Calu3 (cell line): Measurements from ENCODE around the gene MAMDC4. TPM values are rescaled to one million over a fixed set of nuclear protein-coding genes. Genes with fewer than 3 reads are reported as not detected.

ENCODE experiments used
- BruUV-seq: library from RNA; stranded (reverse); fragments of 400-500 nt; replicated peaks from 2 replicates; lab custom pipeline; 2021; lab: Mats Ljungman, UMichigan
- CTCF ChIA-PET: fragments of 300-600 bp; sonication (Branson Sonifier 250); formaldehyde crosslinking; loops from one replicate; lab custom pipeline; 2022; ENCODE audit warnings: antibody characterized with exemption; lab: Charles Lee
- DNase-seq: peaks from one replicate; pipeline ENCODE4 v3.0.0; 2022
- H3K27ac Mint-ChIP-seq: one replicate; pipeline ENCODE4 v1.8.0; 2022; ENCODE audit warnings: mixed read lengths; ENCODE audit not compliant: unreplicated experiment
- H3K27me3 Mint-ChIP-seq: one replicate; pipeline ENCODE4 v1.8.0; 2022; ENCODE audit warnings: mixed read lengths; ENCODE audit not compliant: unreplicated experiment
- H3K36me3 Mint-ChIP-seq: one replicate; pipeline ENCODE4 v1.8.0; 2022; ENCODE audit warnings: mild to moderate bottlenecking, moderate library complexity, mixed read lengths; ENCODE audit not compliant: insufficient read depth, unreplicated experiment
- H3K4me1 Mint-ChIP-seq: one replicate; pipeline ENCODE4 v1.8.0; 2022; ENCODE audit warnings: mild to moderate bottlenecking, low read depth, mixed read lengths; ENCODE audit not compliant: unreplicated experiment
- H3K4me3 Mint-ChIP-seq: one replicate; pipeline ENCODE4 v1.8.0; 2022; ENCODE audit warnings: mild to moderate bottlenecking, low read depth, moderate library complexity, mixed read lengths; ENCODE audit not compliant: unreplicated experiment
- H3K9me3 Mint-ChIP-seq: one replicate; pipeline ENCODE4 v1.8.0; 2022; ENCODE audit warnings: low read depth, mixed read lengths; ENCODE audit not compliant: unreplicated experiment
- intact Hi-C: fragments of 100-400 bp; cut with micrococcal nuclease; formaldehyde crosslinking; loops from one replicate; pipeline ENCODE4 v1.10.0; 2022; ENCODE audit not compliant: unreplicated experiment
- total RNA-seq: library from RNA; stranded (reverse); gene quantifications from 2 replicates; pipeline ENCODE4 v1.2.3, GENCODE V29; 2022
- TF ChIP-seq, protein P1 (sequence below): fragments of 200-600 bp; IDR thresholded peaks from one replicate; pipeline ENCODE4 v1.8.0; 2022; ENCODE audit warnings: antibody characterized with exemption; ENCODE audit not compliant: unreplicated experiment

MAMDC4 gene
- total RNA-seq, 1 experiment from 2014 or later: 3.6 TPM

DNA sequence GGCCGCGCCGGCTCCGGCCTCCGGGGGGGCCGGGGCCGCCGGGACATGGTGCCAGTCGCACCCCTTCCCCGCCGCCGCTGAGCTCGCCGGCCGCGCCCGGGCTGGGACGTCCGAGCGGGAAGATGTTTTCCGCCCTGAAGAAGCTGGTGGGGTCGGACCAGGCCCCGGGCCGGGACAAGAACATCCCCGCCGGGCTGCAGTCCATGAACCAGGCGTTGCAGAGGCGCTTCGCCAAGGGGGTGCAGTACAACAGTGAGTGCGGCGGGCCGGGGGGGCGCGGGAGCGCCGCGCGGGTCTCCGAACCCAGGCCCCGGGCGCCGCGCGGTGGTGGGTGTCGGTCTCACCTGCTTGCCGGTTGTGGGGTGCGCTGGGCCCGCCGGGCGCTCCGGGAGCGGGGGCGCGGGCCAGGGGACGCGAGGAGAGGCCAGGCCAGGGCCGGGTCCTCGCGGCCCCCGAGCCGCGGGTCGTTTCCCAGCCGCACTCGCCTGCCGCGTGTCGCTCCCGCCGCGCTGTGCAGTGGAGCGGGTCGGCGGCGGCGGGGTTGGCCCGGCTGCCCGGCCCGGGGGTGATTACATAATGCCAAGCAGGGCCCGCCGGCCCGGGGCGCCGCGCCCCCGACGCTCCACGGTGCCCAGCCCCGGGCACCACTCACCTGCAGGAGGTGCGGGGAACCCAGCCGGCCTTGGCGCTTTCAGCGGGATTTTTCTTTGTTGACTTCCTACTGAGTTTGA lies 43.9 kb upstream of the MAMDC4 start:
- peak; percentile 32 for DNase-seq
- CTCF ChIA-PET: no interaction called here
- TF ChIP-seq, protein P1, sequence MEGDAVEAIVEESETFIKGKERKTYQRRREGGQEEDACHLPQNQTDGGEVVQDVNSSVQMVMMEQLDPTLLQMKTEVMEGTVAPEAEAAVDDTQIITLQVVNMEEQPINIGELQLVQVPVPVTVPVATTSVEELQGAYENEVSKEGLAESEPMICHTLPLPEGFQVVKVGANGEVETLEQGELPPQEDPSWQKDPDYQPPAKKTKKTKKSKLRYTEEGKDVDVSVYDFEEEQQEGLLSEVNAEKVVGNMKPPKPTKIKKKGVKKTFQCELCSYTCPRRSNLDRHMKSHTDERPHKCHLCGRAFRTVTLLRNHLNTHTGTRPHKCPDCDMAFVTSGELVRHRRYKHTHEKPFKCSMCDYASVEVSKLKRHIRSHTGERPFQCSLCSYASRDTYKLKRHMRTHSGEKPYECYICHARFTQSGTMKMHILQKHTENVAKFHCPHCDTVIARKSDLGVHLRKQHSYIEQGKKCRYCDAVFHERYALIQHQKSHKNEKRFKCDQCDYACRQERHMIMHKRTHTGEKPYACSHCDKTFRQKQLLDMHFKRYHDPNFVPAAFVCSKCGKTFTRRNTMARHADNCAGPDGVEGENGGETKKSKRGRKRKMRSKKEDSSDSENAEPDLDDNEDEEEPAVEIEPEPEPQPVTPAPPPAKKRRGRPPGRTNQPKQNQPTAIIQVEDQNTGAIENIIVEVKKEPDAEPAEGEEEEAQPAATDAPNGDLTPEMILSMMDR: no peak
- H3K4me1 Mint-ChIP-seq: peaks cover 12% of the 10 kb centered on the region
- peak overlapping the region; percentile 80 for H3K4me3 Mint-ChIP-seq
- peak overlapping the region; percentile 35 for H3K27ac Mint-ChIP-seq
- H3K27me3 Mint-ChIP-seq: no peaks in the 10 kb centered on the region
- H3K36me3 Mint-ChIP-seq: peaks cover 36% of the 10 kb centered on the region
- no TSS peak for BruUV-seq
- intact Hi-C loops: no loop called here
- H3K9me3 Mint-ChIP-seq: no peaks in the 10 kb centered on the region

DNA sequence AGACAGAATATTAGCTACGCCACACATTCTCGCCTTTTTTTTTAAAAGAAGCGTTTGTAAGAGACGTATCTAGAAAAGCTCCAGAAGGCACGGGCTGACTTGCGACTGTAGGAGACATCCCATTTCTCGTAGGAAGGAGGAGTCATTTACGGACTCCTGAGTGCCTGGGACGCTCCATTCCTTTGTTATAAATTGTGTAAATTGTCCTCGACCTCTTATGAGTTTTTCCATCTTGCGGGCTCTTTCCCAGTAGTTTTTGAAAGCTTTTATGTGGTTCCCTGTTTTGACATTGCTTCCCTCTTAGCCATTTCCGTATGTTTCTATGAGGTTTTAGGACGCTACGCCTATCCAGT lies 43.4 kb upstream of the MAMDC4 start:
- Mint-ChIP-seq H3K27ac (peak overlapping the region; percentile 35), H3K36me3 (peaks cover 35% of the 10 kb centered on the region), H3K4me1 (peaks cover 12% of the 10 kb centered on the region), H3K9me3 (no peaks in the 10 kb centered on the region), H3K4me3 (peak overlapping the region; percentile 77), H3K27me3 (no peaks in the 10 kb centered on the region)
- DNase-seq: no peak
- no TSS peak for BruUV-seq
- CTCF ChIA-PET: interaction anchor here (0.8 kb wide), 1 partner anchor 9 kb away, joined by 3 read pairs; no protein-coding TSS in a partner anchor
- intact Hi-C loops: no loop called here
- TF ChIP-seq, protein P1: no peak

DNA sequence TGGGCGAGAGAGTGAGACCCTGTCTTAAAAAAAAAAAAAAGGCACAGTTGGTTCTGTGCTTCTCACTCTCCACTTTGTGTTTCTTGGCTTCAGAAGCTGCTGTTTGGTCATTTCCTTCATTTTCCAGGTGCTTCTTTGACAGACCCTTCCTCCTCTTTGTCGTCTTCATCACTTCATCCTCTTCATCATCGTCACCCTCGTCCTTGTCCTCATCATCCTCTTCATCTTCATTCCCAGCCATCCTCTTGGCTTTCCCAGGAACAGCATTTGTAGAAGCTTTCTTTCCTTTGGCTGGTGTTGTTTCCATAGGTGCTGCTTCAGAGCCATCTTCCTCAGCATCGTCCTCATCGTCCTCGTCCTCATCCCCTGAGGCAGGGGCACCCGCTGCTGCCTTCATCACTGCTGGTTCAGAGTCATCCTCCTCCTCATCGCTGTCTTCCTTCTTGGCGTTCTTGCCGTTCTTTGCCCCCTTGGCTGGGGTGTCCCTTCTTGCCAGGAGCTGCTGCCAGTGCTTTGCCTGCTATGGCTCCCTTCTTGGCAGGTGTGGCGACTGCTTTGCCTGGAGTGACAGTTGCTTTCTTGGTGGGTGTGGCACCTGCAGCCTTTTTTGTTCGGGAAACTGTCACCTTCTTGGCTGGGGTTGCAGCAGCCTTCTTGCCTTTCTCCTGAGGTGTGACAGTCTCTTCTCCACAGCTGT lies 37.3 kb upstream of the MAMDC4 start:
- BruUV-seq: no TSS peak
- H3K4me3 Mint-ChIP-seq: no peak overlapping the region
- peaks cover 50% of the 10 kb centered on the region for H3K36me3 Mint-ChIP-seq
- intact Hi-C loops: no loop called here
- no peaks in the 10 kb centered on the region for H3K27me3 Mint-ChIP-seq
- H3K9me3 Mint-ChIP-seq: no peaks in the 10 kb centered on the region
- TF ChIP-seq, protein P1: no peak
- CTCF ChIA-PET: interaction anchor here (0.7 kb wide), 1 partner anchor 343 kb away, joined by 3 read pairs; no protein-coding TSS in a partner anchor
- no peak for DNase-seq
- H3K27ac Mint-ChIP-seq: peak overlapping the region; percentile 3
- H3K4me1 Mint-ChIP-seq: peaks cover 4% of the 10 kb centered on the region

DNA sequence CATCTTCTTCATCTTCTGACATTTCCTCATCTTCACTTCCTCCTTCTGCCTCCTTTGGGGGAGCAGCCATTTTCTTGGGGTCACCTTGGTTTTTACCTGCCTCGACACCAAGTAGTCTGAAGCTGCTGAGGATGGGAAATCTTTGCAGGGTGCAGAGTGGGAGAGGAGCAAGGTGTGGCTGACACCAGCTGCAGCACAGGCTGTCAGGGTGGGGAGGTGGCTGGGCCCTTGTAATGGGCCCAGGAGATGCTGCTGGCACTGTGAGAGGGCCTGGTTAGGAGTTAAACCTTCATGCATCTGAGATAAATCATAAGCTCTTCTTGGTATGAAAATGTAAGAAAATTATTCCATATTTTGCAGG lies 36.7 kb upstream of the MAMDC4 start:
- no peaks in the 10 kb centered on the region for H3K9me3 Mint-ChIP-seq

More for the DNA sequence above, 36.7 kb upstream of the MAMDC4 start:
- DNase-seq: no peak
- H3K4me3 Mint-ChIP-seq: no peak overlapping the region
- no peak overlapping the region for H3K27ac Mint-ChIP-seq
- H3K27me3 Mint-ChIP-seq: no peaks in the 10 kb centered on the region
- intact Hi-C loops: no loop called here
- peaks cover 50% of the 10 kb centered on the region for H3K36me3 Mint-ChIP-seq
- no TSS peak for BruUV-seq
- H3K4me1 Mint-ChIP-seq: no peaks in the 10 kb centered on the region
- TF ChIP-seq, protein P1: no peak
- CTCF ChIA-PET: no interaction called here
